HL-60/S4 treated with phorbol 12-myristate 13-acetate at 8.2 ng/mL for 4 days and 3 days (cell line): ENCODE data around the gene TFE3.

Experiments
- in situ Hi-C: fragments of 300-500 bp; cut with MboI; formaldehyde crosslinking; loops from 2 replicates; pipeline ENCODE4 v1.15.0; 2022; ENCODE audit warnings: low sequenced_read_pairs

The TFE3 gene, protein sequence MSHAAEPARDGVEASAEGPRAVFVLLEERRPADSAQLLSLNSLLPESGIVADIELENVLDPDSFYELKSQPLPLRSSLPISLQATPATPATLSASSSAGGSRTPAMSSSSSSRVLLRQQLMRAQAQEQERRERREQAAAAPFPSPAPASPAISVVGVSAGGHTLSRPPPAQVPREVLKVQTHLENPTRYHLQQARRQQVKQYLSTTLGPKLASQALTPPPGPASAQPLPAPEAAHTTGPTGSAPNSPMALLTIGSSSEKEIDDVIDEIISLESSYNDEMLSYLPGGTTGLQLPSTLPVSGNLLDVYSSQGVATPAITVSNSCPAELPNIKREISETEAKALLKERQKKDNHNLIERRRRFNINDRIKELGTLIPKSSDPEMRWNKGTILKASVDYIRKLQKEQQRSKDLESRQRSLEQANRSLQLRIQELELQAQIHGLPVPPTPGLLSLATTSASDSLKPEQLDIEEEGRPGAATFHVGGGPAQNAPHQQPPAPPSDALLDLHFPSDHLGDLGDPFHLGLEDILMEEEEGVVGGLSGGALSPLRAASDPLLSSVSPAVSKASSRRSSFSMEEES

DNA sequence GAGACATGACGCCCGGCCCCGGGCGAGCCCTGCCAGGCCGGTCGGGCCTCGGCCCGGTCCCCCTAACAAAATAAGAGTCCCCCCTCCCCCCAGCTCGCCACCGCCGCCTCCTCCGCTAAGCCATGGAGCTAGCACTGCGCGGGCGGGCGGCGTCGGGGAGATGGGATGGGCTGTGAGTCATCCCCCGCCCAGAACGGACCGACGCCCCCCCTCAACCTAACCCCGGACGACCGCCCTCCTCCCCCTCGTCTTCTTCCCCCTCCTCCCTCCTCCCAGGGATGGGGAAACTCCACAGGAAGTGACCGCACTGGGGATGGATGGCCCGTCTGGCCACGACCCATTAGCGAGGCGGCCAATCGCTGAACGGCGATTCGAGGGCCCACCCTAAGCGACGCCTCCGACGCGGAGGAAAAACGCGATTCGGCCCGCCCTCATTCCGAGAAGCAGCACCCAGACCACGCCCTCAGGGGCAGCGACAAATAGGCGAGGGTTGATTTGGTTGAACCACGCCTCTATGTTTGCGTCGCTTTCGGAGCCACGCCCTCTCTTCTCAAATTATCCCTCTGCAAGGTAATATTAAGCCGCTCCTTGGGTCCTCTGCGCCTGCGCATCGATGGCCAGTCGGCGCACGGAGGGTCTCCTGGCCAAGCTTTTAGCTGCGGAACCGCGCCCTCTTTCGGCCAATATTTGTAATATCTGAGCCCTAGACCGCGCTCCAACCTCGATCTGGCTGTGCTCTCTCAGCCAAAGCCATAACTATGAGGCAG is at the start of gene TFE3:
Gene TFE3 (minus strand): TSS at position 138 of the 767 bp plus-strand sequence. CDS start 131 bp downstream, at position 7.
- in situ Hi-C loops: no loop called here

DNA sequence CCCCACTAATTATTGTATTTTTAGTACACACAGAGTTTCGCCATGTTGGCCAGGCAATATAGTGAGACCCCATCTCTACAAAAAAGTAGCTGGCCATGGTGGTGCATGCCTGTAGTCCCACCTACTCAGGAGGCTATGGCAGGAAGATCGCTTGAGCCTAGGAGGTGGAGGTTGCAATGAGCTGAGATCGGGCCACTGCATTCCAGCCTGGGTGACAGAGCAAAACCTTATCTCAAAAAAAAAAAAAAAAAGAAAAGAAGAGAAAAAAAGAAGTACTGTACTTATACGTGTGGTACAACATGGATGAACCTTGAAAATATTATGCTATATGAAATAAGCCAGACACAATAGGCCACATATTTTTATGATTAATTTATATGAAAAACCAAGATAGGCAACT is 46.4 kb upstream of the TFE3 start:
- in situ Hi-C loops: no loop called here

DNA sequence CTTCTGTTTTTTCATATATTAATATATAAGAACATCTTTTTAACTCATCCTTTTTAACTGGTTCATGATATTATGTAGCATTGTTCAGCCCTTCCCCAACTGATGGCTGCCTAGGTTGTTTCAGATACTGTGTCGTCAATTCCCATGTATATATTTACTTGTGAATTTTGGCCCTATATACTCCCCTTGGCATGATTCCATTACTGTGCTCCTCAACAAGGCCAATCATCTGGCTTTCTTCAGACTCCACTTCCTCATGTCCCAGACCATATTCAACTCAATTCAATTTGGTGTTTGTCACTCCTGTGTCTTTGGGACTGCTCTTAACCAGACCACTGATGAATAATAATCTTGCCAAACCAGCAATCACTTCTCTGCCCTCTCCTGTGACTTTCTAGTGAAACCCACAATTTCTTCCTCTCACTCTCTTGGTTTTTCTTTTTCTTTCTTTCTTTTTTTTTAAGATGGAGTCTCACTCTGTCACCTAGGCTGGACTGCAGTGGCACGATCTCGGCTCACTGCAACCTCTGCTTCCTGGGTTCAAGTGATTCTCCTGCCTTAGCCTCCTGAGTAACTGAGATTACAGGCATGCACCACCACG is 39.2 kb upstream of the TFE3 start:
- in situ Hi-C loops: no loop called here

DNA sequence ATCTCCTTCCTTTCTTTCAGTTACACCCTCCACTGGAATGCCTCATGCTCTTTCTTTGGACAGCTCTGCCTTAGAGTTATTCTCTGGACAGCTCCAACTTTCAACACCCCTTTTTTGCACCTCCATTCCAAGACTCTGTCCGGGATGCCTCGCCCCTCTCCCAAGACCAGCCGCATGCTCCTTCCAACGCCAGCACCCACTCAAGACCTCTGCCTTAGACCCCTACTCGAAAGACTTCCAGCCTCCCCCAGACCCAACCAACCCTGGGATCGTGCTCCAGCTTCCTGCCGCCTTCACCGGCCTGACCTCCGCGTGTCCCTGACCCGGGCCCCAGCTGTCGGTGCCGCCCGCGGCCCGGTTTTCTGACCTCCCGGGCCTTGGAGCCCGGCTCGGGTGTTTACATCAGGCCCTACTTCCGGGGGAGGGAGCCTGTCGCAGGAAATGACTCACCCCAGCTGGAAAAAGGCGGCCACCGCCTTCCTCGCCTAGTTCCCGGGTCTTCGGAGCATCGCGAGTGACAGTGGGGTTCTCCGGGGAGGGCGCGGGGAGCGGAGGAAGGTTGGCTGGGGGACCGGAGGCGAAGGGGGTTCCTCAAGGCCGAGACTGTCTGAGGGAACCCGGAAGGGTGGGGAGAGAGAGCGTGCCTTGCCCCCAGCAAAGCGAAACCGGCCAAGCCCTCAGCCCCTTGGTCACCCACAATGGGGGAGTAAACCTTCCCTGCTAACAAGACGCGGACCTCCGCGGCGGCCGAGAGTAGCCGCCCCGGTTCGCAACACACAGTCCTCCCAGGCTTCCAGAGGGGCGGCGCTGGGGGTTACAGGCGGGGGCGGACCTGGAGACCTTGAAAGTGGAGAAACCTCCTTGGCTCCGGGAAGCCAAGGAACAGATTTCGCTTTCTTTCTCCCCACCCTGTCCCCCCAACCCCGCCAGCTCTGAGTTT is 36.6 kb upstream of the TFE3 start, which contains the start of gene WDR45:
Gene WDR45 (minus strand): TSS at position 399 of the 940 bp plus-strand sequence. CDS start 1,792 bp downstream, outside the sequence.
- in situ Hi-C loops: no loop called here

DNA sequence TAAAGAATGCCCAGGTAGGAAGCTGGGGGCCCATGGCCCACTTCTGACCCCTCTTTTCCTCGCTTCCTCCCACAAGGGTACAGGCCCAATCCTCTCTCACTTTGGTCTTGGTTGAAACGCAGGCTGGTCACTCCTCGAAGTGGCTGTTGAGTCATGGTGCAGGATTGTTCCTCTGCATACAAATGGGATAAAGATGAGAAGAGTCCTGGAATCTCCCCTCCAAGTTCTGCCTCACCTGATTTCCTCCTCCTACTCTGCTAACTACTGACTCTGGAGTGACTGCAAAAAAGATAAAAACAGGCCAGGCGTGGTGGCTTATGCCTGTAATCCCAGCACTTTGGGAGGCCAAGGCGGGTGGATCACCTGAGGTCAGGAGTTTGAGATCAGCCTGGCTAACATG is 34.8 kb upstream of the TFE3 start:
- in situ Hi-C loops: no loop called here

DNA sequence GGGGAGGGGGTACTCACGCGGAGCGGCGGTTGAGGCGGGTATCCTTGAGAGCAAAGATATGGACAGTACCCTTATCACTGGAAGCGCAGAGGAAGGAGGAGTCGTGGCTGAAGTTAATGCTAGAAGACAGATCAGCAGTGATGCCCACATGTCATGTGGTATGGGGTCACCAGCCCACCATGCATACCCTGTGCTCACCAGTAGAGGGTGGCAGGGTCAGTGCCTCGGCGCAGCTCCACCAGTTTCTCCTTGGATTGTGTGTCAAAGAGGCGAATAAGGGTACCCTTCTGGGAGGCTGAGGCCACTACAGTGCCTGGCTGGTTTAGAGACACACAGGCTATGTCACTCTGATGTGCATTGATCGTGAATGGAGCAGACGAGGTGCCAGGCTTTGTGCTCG is 32.2 kb upstream of the TFE3 start:
- in situ Hi-C loops: no loop called here

DNA sequence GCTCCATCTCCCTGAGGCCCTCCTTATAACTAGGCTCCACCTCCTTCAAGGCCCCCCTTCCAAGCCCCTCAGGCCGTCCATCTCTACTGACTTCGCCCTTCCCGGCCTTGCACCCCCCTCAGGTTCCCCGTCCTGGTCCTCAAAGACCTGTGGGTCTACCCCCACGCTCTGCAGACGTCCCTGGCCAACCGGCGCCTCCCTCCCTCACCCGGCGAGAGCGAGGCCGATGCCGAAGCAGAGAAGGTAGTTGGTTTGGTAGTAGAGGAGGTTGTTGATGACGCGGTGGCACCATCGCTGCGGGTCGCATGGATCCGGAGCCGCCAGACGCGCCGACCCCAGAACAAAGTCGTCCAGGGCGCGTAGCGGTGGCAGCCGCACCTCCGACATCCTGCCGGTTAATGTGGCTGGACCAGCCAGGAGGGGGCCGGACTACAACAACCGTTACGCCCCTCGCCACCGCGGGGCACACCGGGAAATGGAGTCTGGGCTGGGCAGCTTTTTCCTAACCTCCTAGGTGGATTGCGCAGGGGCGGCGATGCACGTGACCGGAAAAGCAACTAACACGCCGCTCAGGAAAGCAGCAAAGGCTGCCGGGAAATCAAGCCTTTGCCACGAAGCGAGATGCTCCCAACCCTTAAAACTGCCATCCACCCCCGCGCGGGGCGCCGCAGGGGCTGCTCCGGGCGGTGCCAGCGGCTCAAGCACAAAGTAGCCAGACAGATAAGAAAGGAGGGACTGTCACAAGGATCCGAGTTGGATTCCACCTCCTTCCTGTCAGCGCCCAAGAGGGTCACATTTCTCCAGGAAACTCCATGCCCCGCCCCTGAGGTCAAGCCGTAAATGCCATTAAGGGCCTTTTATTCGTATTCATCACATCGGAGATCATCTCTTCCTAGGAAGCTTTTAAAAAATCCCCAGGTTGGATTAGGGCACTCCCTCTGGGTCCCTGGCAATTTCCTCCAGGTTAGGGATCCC is 30.7 kb upstream of the TFE3 start, which contains the start of gene PRAF2:
Gene PRAF2 (minus strand): TSS at position 402 of the 975 bp plus-strand sequence. CDS start 15 bp downstream, at position 387.
- in situ Hi-C loops: no loop called here

DNA sequence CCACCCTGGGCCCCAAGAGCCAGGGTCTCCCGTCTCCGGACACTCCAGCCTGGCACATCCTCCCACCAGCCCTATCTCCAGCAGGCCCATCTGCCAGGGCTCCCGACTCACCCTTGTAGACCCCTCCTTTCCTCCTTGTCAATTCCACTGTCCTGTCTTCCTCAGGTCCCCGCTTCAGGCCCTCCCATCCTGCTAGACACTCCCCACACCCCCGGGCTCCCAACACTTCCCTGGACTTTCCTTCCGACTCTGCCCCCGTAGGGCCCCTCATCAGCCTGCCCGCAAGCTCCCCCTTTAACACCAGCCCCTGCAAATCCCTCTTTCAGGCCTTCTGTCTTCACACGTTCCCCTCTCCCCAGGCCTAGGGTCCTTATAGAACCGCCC is 29.5 kb upstream of the TFE3 start:
- in situ Hi-C loops: no loop called here

DNA sequence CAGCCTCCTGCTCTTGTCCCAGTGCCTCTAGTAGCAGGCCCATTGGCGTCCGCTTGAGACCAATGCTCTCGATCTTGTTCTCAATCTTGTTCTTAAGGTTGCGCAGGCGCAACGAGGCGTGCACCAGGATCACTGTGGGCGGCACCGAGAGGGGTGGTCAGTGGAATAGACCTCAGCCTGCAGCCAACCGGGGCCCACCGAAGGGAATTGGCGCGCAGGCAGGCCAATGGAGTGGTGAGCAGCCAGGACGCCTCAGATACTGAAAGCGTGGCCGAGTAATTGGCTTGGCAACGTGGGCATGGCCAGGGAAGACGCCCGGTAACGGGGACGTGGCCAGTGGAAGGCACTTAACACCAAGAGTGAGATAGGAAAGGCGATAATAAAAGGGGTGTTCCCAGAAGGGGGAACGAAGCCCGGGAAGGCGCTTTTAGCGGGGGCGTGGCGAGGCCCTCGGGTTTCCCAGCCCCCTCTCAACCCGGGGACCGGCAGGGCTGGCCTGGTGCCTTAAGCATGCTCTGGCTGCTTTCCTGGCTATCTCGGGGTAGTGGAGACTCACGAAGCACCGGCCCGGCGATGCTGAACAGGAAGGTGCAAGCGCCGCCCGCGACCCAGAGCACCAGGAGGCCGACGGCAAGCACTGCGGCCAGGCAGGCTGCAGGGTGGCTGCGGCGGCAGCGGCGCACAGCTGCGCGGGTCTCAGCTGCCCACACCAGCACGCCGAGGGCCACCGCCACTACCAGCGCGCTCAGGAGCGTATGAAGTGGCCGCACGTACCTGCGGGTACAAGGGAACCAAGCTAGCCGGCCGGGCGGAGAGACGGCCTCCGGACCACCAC is 28.9 kb upstream of the TFE3 start:
- in situ Hi-C loops: no loop called here

DNA sequence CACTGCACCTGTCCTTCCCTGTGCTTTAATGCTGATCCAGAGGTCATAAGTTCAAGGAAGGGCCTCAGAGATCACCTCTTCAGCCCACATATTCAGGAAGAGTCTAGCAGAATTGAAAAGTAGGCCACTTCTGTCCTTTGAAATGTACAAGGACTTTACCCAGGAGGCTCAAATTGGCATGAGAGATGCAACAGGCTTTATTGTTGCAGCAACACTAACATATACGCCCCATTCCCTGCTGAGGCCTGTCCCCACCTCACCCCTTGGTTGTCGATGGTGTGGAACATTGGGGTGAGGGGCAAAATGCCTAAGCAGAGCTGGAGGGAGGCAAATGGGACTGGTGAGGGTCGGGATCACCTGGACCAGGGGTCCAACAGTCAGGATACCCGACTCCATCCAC is 27.8 kb upstream of the TFE3 start:
- in situ Hi-C loops: no loop called here

DNA sequence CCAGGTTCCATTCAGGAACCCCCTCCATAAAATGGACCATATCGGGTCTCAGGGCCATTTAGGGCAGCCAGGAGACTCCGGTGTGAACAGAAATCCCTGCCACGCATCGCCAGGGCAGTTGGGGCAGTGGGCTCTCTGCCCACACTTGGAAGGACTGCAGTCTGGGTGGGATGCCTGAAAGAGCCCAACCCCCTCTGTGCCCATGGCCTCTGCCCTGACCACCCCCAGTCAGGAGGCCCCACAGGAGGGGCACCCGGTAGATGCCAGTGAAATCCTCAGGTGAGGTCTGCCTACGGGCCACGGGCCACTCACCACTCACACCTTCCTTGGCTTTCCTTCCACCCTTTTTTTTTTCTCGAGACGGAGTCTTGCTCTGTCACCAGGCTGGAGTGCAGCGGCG is 25.9 kb upstream of the TFE3 start:
- in situ Hi-C loops: no loop called here

DNA sequence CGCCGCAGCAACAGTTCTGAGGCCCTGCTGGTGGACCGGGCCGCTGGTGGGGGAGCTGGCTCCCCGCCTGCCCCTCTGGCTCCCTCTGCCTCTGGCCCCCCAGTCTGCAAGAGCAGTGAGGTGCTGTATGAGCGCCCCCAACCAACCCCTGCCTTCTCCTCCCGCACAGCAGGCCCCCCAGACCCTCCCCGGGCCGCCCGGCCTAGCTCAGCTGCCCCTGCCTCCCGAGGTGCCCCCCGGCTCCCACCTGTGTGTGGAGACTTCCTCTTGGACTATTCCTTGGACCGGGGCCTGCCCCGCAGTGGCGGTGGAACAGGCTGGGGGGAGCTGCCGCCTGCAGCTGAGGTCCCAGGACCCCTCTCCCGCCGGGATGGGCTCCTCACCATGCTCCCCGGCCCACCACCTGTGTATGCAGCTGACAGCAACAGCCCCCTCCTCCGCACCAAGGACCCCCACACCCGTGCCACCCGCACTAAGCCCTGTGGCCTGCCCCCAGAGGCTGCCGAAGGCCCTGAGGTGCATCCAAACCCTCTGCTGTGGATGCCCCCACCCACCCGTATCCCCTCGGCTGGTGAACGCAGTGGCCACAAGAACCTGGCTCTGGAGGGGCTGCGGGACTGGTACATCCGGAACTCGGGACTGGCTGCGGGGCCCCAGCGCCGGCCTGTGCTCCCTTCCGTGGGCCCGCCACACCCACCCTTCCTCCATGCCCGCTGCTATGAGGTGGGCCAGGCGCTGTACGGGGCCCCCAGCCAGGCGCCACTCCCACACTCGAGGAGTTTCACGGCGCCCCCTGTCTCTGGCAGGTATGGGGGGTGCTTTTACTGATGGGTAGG is 24.3 kb upstream of the TFE3 start:
- in situ Hi-C loops: no loop called here

DNA sequence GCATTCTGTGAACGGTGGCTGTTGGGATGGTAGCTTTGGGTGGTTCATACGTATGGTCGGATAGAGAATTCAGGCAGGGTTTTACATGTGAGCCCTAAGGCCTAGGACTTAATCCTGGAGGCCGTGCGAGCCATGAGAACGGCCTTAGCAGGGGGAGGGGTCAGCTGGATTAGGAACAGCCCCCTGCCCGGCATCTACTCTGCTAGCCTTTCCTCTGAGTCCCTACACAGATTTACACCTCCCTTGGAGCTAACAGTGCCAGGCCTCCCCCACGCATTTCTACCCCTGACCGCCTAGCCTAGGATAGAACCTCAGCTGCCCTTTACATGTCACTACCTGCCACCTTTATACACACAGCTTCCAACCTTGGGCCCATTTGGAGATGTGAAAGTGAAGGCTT is 23.5 kb upstream of the TFE3 start:
- in situ Hi-C loops: no loop called here

DNA sequence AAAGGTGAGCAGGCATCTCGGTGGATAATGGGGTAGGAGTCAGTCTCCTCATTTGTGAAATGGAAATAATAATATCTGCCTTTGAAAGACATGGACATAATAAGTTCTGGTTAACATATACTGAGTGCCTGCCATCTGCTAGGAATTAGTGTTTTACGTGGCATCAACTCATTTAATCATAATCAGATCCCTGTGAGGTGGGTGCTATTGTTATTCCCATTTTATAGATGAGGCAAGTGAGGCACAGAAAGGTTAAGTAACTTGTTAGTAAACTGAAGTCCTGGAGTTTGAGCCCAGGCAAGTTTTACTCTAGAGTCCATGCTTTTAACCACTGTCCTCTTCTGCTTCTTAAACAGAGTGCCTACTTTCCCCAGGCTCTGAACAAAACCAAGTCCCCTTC is 23.1 kb upstream of the TFE3 start:
- in situ Hi-C loops: no loop called here

DNA sequence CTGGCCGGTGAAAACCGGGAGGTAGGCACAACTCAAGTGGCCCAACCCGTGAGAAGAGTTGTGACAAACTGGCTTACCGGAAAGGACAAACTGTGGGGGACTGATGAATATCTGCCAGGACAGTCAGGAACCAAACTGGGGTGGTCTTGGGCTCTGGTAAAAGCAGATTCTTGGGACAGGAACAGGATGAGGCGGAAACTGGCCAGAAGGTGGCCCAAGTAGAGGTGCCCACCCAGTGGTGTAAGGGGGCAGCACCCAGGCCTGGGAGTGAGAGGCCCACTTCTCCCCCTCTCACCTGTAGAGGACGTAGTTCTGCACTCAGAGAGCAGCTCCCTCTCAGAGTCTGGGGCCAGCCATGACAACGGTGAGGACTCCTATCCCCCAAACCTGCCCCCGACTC is 21.6 kb upstream of the TFE3 start:
- in situ Hi-C loops: no loop called here

DNA sequence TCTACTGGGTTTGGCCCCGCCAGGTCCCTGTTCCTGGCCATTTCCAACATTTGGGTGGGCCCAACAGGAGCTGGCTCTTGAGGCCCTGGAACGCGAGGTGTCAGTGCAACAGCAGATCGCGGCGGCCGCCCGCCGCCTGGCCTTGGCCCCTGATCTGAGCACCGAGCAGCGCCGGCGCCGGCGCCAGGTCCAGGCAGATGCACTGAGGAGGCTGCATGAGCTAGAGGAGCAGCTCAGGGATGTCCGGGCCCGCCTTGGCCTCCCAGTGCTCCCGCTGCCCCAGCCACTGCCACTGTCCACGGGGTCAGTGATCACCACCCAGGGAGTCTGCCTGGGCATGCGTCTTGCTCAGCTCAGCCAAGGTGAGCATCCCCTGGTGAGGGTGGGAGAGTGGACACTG is 21.1 kb upstream of the TFE3 start:
- in situ Hi-C loops: no loop called here

DNA sequence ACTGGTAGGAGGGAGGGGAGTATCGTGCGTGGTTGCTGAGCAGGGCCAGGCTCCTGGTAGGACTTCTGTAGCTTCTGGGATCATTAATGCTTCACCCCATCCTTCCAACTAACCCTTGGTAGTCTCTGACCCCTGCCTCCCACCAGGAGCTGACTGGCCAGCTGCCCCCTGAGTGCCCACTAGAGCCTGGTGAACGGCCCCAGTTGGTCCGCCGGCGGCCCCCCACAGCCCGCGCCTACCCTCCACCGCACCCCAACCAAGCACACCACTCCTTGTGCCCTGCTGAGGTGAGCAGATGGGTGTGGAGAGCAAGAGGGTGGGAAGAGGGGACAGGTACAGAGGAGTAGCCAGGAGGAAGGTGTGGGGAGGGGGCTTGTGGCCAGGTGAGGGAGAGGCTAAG is 20.6 kb upstream of the TFE3 start:
- in situ Hi-C loops: no loop called here
